ENCODE results near the gene ABRACL. TPM values are rescaled to one million over a fixed set of nuclear protein-coding genes. Genes with fewer than 3 reads are reported as not detected.

ABRACL gene
- total and polyA plus RNA-seq, 2 of the 4 experiments (the other 2 are of a cell fraction), result 16.0 to 27.9 TPM

GRCh38 chr6:139007428-139007827, 21.1 kb upstream of the ABRACL start:
- BruUV-seq (replicated peaks), result no TSS peak
- Histone ChIP-seq H3K4me2 (ENCODE audit: low read depth, low read length) (no peak overlapping the region), H2AFZ (replicated peaks; ENCODE audit: low read length, poor library complexity) (no peak overlapping the region), H3K36me3 (ENCODE audit: control insufficient read depth, insufficient read depth, low read length) (no peaks in the 10 kb centered on the region), H4K5ac (ENCODE audit: low read depth, low read length) (no peak overlapping the region), H4K8ac (ENCODE audit: low read depth in 2 of 2, low read length in 2 of 2) (no peak overlapping the region), H4K20me1 (ENCODE audit: insufficient read depth, low read length) (no peaks in the 10 kb centered on the region), H3K9me1 (ENCODE audit: insufficient read depth, low read length) (no peaks in the 10 kb centered on the region), H3K9ac (ENCODE audit: low read depth, low read length) (no peak overlapping the region), H2BK15ac (ENCODE audit: low read depth, low read length) (no peak overlapping the region), H3K79me1 (ENCODE audit: low read depth in 1 of 2, low read length in 2 of 2) (no peaks in the 10 kb centered on the region), H3K4ac (ENCODE audit: low read depth, low read length) (no peak overlapping the region), H3K56ac (ENCODE audit: extremely low read depth, insufficient read depth, low read length) (no peak overlapping the region), H2AK9ac (replicated peaks; ENCODE audit: low read depth, low read length, poor library complexity) (no peak overlapping the region), H2AK5ac (ENCODE audit: low read depth, low read length) (no peak overlapping the region), H2BK120ac (ENCODE audit: low read depth, low read length) (no peak overlapping the region), H3K27ac (ENCODE audit: insufficient read depth, low read length) (no peak overlapping the region), H3K4me3 (ENCODE audit: insufficient read depth, low read depth, low read length) (no peak overlapping the region), H3K9me3 (ENCODE audit: control insufficient read depth, insufficient read depth, low read length) (no peaks in the 10 kb centered on the region), H3K27me3 (ENCODE audit: control insufficient read depth, insufficient read depth, low read length) (peaks cover 17% of the 10 kb centered on the region), H3K14ac (replicated peaks; ENCODE audit: low read depth, low read length) (no peak overlapping the region), H3K23ac (ENCODE audit: low read depth, low read length) (no peak overlapping the region), H4K91ac (ENCODE audit: insufficient read depth, low read depth, low read length) (no peak overlapping the region), H2BK5ac (ENCODE audit: low read depth, low read length, poor library complexity, severe bottlenecking) (no peak overlapping the region), H3K18ac (ENCODE audit: low read depth, low read length) (no peak overlapping the region), H2BK20ac (ENCODE audit: low read depth, low read length) (no peak overlapping the region), H3K4me1 (ENCODE audit: control insufficient read depth, insufficient read depth, low read length) (no peaks in the 10 kb centered on the region)
- in situ Hi-C loops (cut with MboI; ENCODE audit: low sequenced_read_pairs), result no loop called here
- TF ChIP-seq POLR2A (IDR thresholded peaks at IDR 0.05; ENCODE audit: low read depth, low read length), result no peak
- TF ChIP-seq RAD21 (IDR thresholded peaks at IDR 0.05; ENCODE audit: low read length), result no peak
- no peak for TF ChIP-seq FOS (IDR thresholded peaks at IDR 0.05; ENCODE audit: low read depth, low read length)
- no peak for TF ChIP-seq MAFK (IDR thresholded peaks at IDR 0.05; ENCODE audit: low read depth, low read length)
- TF ChIP-seq CTCF (conservative IDR thresholded peaks at IDR 0.05; ENCODE audit: low read depth, low read length), result no peak
- TF ChIP-seq BHLHE40 (IDR thresholded peaks at IDR 0.05; ENCODE audit: low read depth, low read length), result no peak
- no peak for TF ChIP-seq MXI1 (IDR thresholded peaks at IDR 0.05; ENCODE audit: borderline replicate concordance, low read depth, low read length)
- no peak for TF ChIP-seq SMC3 (IDR thresholded peaks at IDR 0.05; ENCODE audit: low read depth, low read length)
- TF ChIP-seq USF2 (IDR thresholded peaks at IDR 0.05; ENCODE audit: low read depth, low read length), result no peak
- TF ChIP-seq NFE2L2 (IDR thresholded peaks at IDR 0.05; ENCODE audit: low read depth, low read length), result no peak
- ChIA-PET POLR2A (ENCODE audit: unreplicated experiment) (no interaction called here), CTCF (no interaction called here)
- intact Hi-C loops (cut with micrococcal nuclease), result no loop called here
- ATAC-seq (ENCODE audit: low read depth) (no peak), DNase-seq (no peak)
- WGBS, 2 experiments (ENCODE audit: extremely low coverage in 2 of 2, insufficient read length in 1 of 2), result no CpG with 5 or more reads among the region's 1 CpG
- dilution Hi-C loops (cut with HindIII; ENCODE audit: low sequenced_read_pairs, unreplicated experiment), result no loop called here

All from IMR-90 (cell line).